SK-N-SH (cell line): ENCODE data around the gene PMF1.

Source experiments
- CTCF ChIP-seq: fragments of 200-600 bp; sonication (generic); IDR thresholded peaks from 2 replicates; pipeline ENCODE4 v1.6.1; 2017; ENCODE audit warnings: antibody characterized with exemption, mild to moderate bottlenecking, moderate library complexity
- EP300 ChIP-seq, 2 experiments: IDR thresholded peaks; 2 replicates each; pipeline versions ENCODE4 v1.4.0 to v1.6.1; 2012; ENCODE audit warnings: borderline replicate concordance in 1 of 2, low read depth in 1 of 2, low read length in 1 of 2
- FOXJ3 ChIP-seq: sonication (generic); formaldehyde crosslinking; IDR thresholded peaks from 2 replicates; pipeline ENCODE4 v1.5.1; 2020; ENCODE audit warnings: mild to moderate bottlenecking, missing genetic modification reagents
- POLR2AphosphoS5 ChIP-seq: IDR thresholded peaks from 2 replicates; pipeline ENCODE4 v1.6.1; 2012; ENCODE audit warnings: low read depth, low read length
- RCOR1 ChIP-seq: fragments of 150-350 bp; IDR thresholded peaks from 2 replicates; pipeline ENCODE4 v1.6.1; 2017; ENCODE audit warnings: antibody characterized with exemption, low read length
- SIN3A ChIP-seq: IDR thresholded peaks from 2 replicates; pipeline ENCODE4 v1.6.1; 2012; ENCODE audit warnings: low read depth, mild to moderate bottlenecking, low read length, moderate library complexity, borderline replicate concordance
- SMC3 ChIP-seq: IDR thresholded peaks from 2 replicates; pipeline ENCODE4 v1.6.1; 2012; ENCODE audit warnings: low read depth, low read length, improper control_type of control experiment
- USF2 ChIP-seq: fragments of 150-350 bp; IDR thresholded peaks from 2 replicates; pipeline ENCODE4 v1.6.1; 2017; ENCODE audit warnings: antibody characterized with exemption, low read length, low read depth, borderline replicate concordance
- YY1 ChIP-seq: IDR thresholded peaks from 2 replicates; pipeline ENCODE4 v1.4.0; 2012; ENCODE audit warnings: low read depth, mild to moderate bottlenecking

GRCh38 chr1:156245451-156246232, 32.8 kb downstream of the PMF1 start:
- no peak for TF ChIP-seq CTCF
- TF ChIP-seq SMC3 = no peak
- no peak for TF ChIP-seq USF2
- no peak for TF ChIP-seq EP300 (IDR thresholded peaks at IDR 0.05; ENCODE audit: borderline replicate concordance in 1 of 2, low read depth in 1 of 2, low read length in 1 of 2)
- TF ChIP-seq POLR2AphosphoS5 = no peak
- no peak for TF ChIP-seq SIN3A
- no peak for TF ChIP-seq FOXJ3
- TF ChIP-seq YY1 = no peak
- no peak for TF ChIP-seq RCOR1
